Ishikawa (cell line): Measurements from ENCODE around the gene ATRN.

Experiments
- CEBPB ChIP-seq: IDR thresholded peaks from 2 replicates; pipeline ENCODE4 v1.6.1; 2012
- CREB1 ChIP-seq: IDR thresholded peaks from 2 replicates; pipeline ENCODE4 v1.6.1; 2012; ENCODE audit warnings: low read depth
- EGR1 ChIP-seq: IDR thresholded peaks from 2 replicates; pipeline ENCODE4 v1.6.1; 2012
- EP300 ChIP-seq: IDR thresholded peaks from 2 replicates; pipeline ENCODE4 v1.6.1; 2012; ENCODE audit warnings: borderline replicate concordance
- FOXM1 ChIP-seq: IDR thresholded peaks from 2 replicates; pipeline ENCODE4 v1.6.1; 2012; ENCODE audit warnings: low read depth, borderline replicate concordance
- MAX ChIP-seq: IDR thresholded peaks from 2 replicates; pipeline ENCODE4 v1.6.1; 2012
- NFIC ChIP-seq: IDR thresholded peaks from 2 replicates; pipeline ENCODE4 v1.6.1; 2012
- RAD21 ChIP-seq: IDR thresholded peaks from 2 replicates; pipeline ENCODE4 v1.6.1; 2012; ENCODE audit warnings: low read depth
- REST ChIP-seq: IDR thresholded peaks from 2 replicates; pipeline ENCODE4 v1.6.1; 2012; ENCODE audit warnings: low read depth, mild to moderate bottlenecking
- TAF1 ChIP-seq: IDR thresholded peaks from 2 replicates; pipeline ENCODE4 v1.6.1; 2012; ENCODE audit warnings: low read depth, mild to moderate bottlenecking
- TCF12 ChIP-seq: IDR thresholded peaks from 2 replicates; pipeline ENCODE4 v1.6.1; 2012; ENCODE audit warnings: low read depth
- TEAD4 ChIP-seq: IDR thresholded peaks from 2 replicates; pipeline ENCODE4 v1.6.1; 2012
- USF1 ChIP-seq: IDR thresholded peaks from 2 replicates; pipeline ENCODE4 v1.6.1; 2012
- YY1 ChIP-seq: IDR thresholded peaks from 2 replicates; pipeline ENCODE4 v1.6.1; 2012; ENCODE audit warnings: low read depth
- ZBTB7A ChIP-seq: IDR thresholded peaks from 2 replicates; pipeline ENCODE4 v1.6.1; 2012; ENCODE audit warnings: low read depth

Gene ATRN

GRCh38 chr20:3629893-3630292, 159.1 kb downstream of the ATRN start:
- TF ChIP-seq EP300 = no peak
- TF ChIP-seq CREB1 = no peak
- no peak for TF ChIP-seq REST
- TF ChIP-seq RAD21 = no peak
- no peak for TF ChIP-seq YY1
- no peak for TF ChIP-seq NFIC
- no peak for TF ChIP-seq MAX
- TF ChIP-seq TAF1 = no peak
- TF ChIP-seq FOXM1 = no peak
- TF ChIP-seq TEAD4 = no peak
- TF ChIP-seq CEBPB = no peak
- TF ChIP-seq EGR1 = no peak
- TF ChIP-seq TCF12 = no peak
- TF ChIP-seq ZBTB7A = no peak
- TF ChIP-seq USF1 = no peak

GRCh38 chr20:3630429-3630828, 159.6 kb downstream of the ATRN start:
- TF ChIP-seq CREB1 (no peak), YY1 (no peak), CEBPB (no peak), FOXM1 (no peak), TCF12 (no peak), TEAD4 (no peak), NFIC (no peak), REST (no peak), EP300 (no peak), RAD21 (no peak), USF1 (no peak)

GRCh38 chr20:3631534-3631933, 160.7 kb downstream of the ATRN start:
- TF ChIP-seq FOXM1 = no peak
- no peak for TF ChIP-seq EGR1
- no peak for TF ChIP-seq TAF1
- no peak for TF ChIP-seq USF1
- no peak for TF ChIP-seq YY1
- TF ChIP-seq MAX = no peak
- no peak for TF ChIP-seq CEBPB
- TF ChIP-seq TEAD4 = no peak
- no peak for TF ChIP-seq RAD21
- no peak for TF ChIP-seq EP300
- TF ChIP-seq ZBTB7A = no peak
- no peak for TF ChIP-seq NFIC
- TF ChIP-seq TCF12 = no peak
- no peak for TF ChIP-seq REST
- TF ChIP-seq CREB1 = no peak

GRCh38 chr20:3632311-3633004, 161.6 kb downstream of the ATRN start:
- TF ChIP-seq NFIC (no peak), RAD21 (peak; percentile 43)
